Astrocyte of the cerebellum (primary cell): ENCODE data around the gene SLC5A6.

Source experiments
- DNase-seq: peaks from one replicate; pipeline ENCODE4 v3.0.0-alpha.2; 2011; ENCODE audit warnings: low read depth
- H3K4me3 ChIP-seq: 2 replicates; pipeline ENCODE4 v1.5.1; 2011; ENCODE audit warnings: mild to moderate bottlenecking, low read depth, low read length, moderate library complexity
- CTCF ChIP-seq: IDR thresholded peaks from 2 replicates; pipeline ENCODE4 v1.5.1; 2012; ENCODE audit warnings: low read length, low read depth, moderate library complexity, mild to moderate bottlenecking; ENCODE audit errors: missing control alignments
- in situ Hi-C: cut with HindIII; loops from 2 replicates; pipeline ENCODE4 v1.10.0; 2017; ENCODE audit warnings: low sequenced_read_pairs

Gene SLC5A6

DNA sequence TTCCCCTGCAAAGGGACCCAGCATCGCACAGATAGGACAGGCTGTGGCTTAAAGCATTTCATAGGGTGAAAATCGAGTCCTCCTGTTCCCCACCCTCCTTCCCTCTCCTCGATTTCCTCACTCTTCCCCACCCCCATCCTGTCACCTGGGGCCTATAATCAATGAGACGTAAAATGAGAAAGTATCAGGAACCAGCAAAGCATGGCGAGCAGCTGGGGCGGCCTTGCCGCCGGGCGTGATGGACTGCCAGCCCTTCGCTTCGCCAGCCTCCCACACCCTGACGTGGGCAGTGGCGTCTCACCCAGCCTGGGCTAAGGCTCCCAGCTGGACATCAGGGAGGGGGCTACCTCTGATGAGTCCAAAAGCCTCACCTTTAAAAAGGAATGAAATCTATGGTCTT lies 39.7 kb upstream of the SLC5A6 start:
- no peak overlapping the region for H3K4me3 ChIP-seq
- in situ Hi-C loops: no loop called here
- TF ChIP-seq CTCF: no peak
- no peak for DNase-seq

GRCh38 chr2:27250652-27251379 lies 38.7 kb upstream of the SLC5A6 start:
- no peak overlapping the region for H3K4me3 ChIP-seq
- in situ Hi-C loops: no loop called here
- DNase-seq: no peak
- no peak for TF ChIP-seq CTCF

DNA sequence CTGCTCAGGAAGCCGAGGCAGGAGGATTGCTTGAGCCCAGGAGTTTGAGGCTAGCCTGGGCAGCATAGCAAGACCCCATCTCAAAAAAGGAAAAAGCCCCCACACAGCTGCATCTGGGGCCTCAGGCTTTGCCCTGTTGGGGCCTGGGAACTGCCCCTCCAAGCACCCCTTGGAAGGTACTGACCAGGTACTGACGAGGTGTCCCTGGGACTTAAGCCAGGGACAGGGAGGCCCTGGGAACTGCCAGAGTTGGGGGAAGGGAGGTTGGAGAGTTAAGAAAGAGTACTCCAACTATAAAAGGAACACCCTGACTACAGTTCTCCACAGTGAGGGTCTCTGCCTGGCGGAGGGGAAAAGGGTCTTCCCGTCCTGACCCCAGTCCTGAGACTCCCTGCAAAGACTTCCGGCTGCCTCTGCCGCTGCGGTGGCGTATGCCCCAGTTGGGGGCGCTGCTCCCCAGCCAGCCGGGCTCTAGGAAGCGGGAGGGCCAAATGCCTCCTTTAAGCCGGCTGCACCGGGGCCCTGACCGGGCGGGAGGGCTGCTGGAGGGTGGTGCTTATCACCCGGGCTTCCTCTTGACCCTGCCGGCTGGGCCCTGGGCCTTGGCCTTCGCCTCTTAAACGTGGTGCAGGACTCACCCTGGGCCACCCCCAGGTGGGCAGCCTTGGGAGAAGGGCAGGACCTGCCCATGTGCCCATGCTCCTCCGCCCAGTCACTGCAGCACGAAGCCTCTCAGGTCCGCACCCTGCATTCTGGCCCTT lies 38.0 kb upstream of the SLC5A6 start:
- no peak overlapping the region for H3K4me3 ChIP-seq
- no peak for DNase-seq
- TF ChIP-seq CTCF: peak; percentile 64
- in situ Hi-C loops: loop anchor here (5.0 kb wide), 1 partner anchor 138 kb away; no protein-coding TSS in a partner anchor

- in situ Hi-C loops: loop anchor here (5.0 kb wide), 1 partner anchor 137 kb away; no protein-coding TSS in a partner anchor
- no peak overlapping the region for H3K4me3 ChIP-seq
- no peak for TF ChIP-seq CTCF
- DNase-seq: no peak
These were observed 37.3 kb upstream of the SLC5A6 start for GRCh38 chr2:27249159-27249890.

- no peak for TF ChIP-seq CTCF
- no peak overlapping the region for H3K4me3 ChIP-seq
- in situ Hi-C loops: loop anchor here (5.0 kb wide), 1 partner anchor 136 kb away; no protein-coding TSS in a partner anchor
- no peak for DNase-seq
These were observed 35.8 kb upstream of the SLC5A6 start for GRCh38 chr2:27247893-27248292.

DNA sequence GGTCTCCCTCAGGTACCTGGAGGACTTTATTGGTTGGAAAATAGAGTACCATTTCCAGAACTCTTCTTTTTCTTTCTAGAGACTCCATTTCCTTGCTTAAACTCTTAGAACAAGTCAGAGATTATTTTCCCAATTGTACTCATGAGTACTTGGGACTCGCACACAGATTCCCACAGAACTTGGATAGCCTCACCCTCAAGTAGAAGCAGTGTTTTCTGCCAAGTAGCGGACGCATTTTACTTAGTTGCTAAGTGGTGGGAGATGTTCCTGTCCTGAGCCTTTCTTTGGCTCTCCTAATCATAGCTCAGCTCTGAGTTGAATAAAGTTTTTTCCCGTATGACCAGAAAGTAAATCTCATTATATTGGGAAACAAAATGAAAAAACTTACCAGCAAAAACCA lies 33.6 kb upstream of the SLC5A6 start:
- TF ChIP-seq CTCF: no peak
- no peak overlapping the region for H3K4me3 ChIP-seq
- in situ Hi-C loops: loop anchor here (5.0 kb wide), 1 partner anchor 133 kb away; no protein-coding TSS in a partner anchor
- no peak for DNase-seq
